IMR-90 (cell line): ENCODE measurements around the gene KBTBD12. TPM values are rescaled to one million over a fixed set of nuclear protein-coding genes. Genes with fewer than 3 reads are reported as not detected.

Source experiments
- ATAC-seq: fragments of 200-7000 bp; cut with Tn5 transposase; 2 replicates; pipeline ENCODE4 v1.9.1; 2020; ENCODE audit warnings: low read depth, mild to moderate bottlenecking, moderate library complexity
- BruUV-seq: library from RNA; stranded (reverse); fragments of 400-500 nt; replicated peaks from 2 replicates; lab custom pipeline; 2021; lab: Mats Ljungman, UMichigan
- CTCF ChIA-PET: fragments of 300-600 bp; formaldehyde crosslinking; extraction: SDS; loops from one replicate; lab custom pipeline; 2021; ENCODE audit warnings: antibody characterized with exemption; lab: Yijun Ruan, JAX
- POLR2A ChIA-PET: fragments of 300-600 bp; sonication (Branson Sonifier 250); formaldehyde crosslinking; loops from one replicate; lab custom pipeline; 2022; ENCODE audit warnings: antibody characterized with exemption; ENCODE audit not compliant: unreplicated experiment; lab: Charles Lee
- DNase-seq: peaks from one replicate; pipeline ENCODE4 v3.0.0; 2013
- H2AFZ ChIP-seq: replicated peaks from 2 replicates; pipeline ENCODE3; 2013; ENCODE audit warnings: low read length, mild to moderate bottlenecking; ENCODE audit not compliant: poor library complexity
- H2AK5ac ChIP-seq: 2 replicates; pipeline ENCODE4 v1.6.1; 2013; ENCODE audit warnings: low read depth, low read length, inconsistent platforms
- H2AK9ac ChIP-seq: replicated peaks from 2 replicates; pipeline ENCODE3; 2013; ENCODE audit warnings: mild to moderate bottlenecking, low read depth, low read length, moderate library complexity; ENCODE audit not compliant: poor library complexity
- H2BK120ac ChIP-seq: 2 replicates; pipeline ENCODE4 v1.6.1; 2013; ENCODE audit warnings: low read depth, low read length, inconsistent platforms
- H2BK15ac ChIP-seq: 3 replicates; pipeline ENCODE4 v1.6.1; 2013; ENCODE audit warnings: low read depth, low read length, inconsistent platforms
- H2BK20ac ChIP-seq: 2 replicates; pipeline ENCODE4 v1.6.1; 2013; ENCODE audit warnings: low read depth, mild to moderate bottlenecking, inconsistent platforms, low read length, moderate library complexity
- H2BK5ac ChIP-seq: 2 replicates; pipeline ENCODE4 v1.6.1; 2013; ENCODE audit warnings: mild to moderate bottlenecking, low read depth, low read length, inconsistent platforms; ENCODE audit not compliant: poor library complexity, severe bottlenecking
- H3K14ac ChIP-seq: replicated peaks from 2 replicates; pipeline ENCODE4 v1.6.1; 2013; ENCODE audit warnings: low read depth, low read length, inconsistent platforms
- H3K18ac ChIP-seq: 2 replicates; pipeline ENCODE4 v1.6.1; 2013; ENCODE audit warnings: low read depth, low read length, control low read depth
- H3K23ac ChIP-seq: 2 replicates; pipeline ENCODE4 v1.6.1; 2013; ENCODE audit warnings: low read depth, low read length, inconsistent platforms
- H3K27ac ChIP-seq: 2 replicates; pipeline ENCODE4 v1.5.1; 2013; ENCODE audit warnings: mild to moderate bottlenecking, control low read depth, low read length; ENCODE audit not compliant: insufficient read depth
- H3K27me3 ChIP-seq: 2 replicates; pipeline ENCODE4 v1.6.1; 2013; ENCODE audit warnings: low read length; ENCODE audit not compliant: control insufficient read depth, insufficient read depth
- H3K36me3 ChIP-seq: 2 replicates; pipeline ENCODE4 v1.6.1; 2013; ENCODE audit warnings: low read length, mixed read lengths; ENCODE audit not compliant: control insufficient read depth, insufficient read depth
- H3K4ac ChIP-seq: 2 replicates; pipeline ENCODE4 v1.6.1; 2013; ENCODE audit warnings: low read depth, low read length, inconsistent platforms
- H3K4me1 ChIP-seq: 2 replicates; pipeline ENCODE4 v1.6.1; 2013; ENCODE audit warnings: low read length, mixed read lengths; ENCODE audit not compliant: control insufficient read depth, insufficient read depth
- H3K4me2 ChIP-seq: 2 replicates; pipeline ENCODE4 v1.6.1; 2013; ENCODE audit warnings: low read depth, mild to moderate bottlenecking, control low read depth, low read length, moderate library complexity
- H3K4me3 ChIP-seq: 2 replicates; pipeline ENCODE4 v1.5.1; 2013; ENCODE audit warnings: low read depth, mild to moderate bottlenecking, control low read depth, low read length, moderate library complexity; ENCODE audit not compliant: insufficient read depth
- H3K56ac ChIP-seq: 2 replicates; pipeline ENCODE4 v1.6.1; 2013; ENCODE audit warnings: low read length, inconsistent platforms; ENCODE audit not compliant: insufficient read depth; ENCODE audit errors: extremely low read depth
- H3K79me1 ChIP-seq, 2 experiments: 2 replicates each; pipeline ENCODE4 v1.6.1; 2013; ENCODE audit warnings: low read length in 2 of 2, inconsistent platforms in 1 of 2, low read depth in 1 of 2
- H3K9ac ChIP-seq: 2 replicates; pipeline ENCODE4 v1.6.1; 2013; ENCODE audit warnings: low read depth, low read length, control low read depth
- H3K9me1 ChIP-seq: 2 replicates; pipeline ENCODE4 v1.6.1; 2013; ENCODE audit warnings: low read length, inconsistent platforms; ENCODE audit not compliant: insufficient read depth
- H3K9me3 ChIP-seq: 2 replicates; pipeline ENCODE4 v1.6.1; 2013; ENCODE audit warnings: low read length; ENCODE audit not compliant: control insufficient read depth, insufficient read depth
- H4K20me1 ChIP-seq: 2 replicates; pipeline ENCODE4 v1.6.1; 2013; ENCODE audit warnings: low read length, inconsistent platforms; ENCODE audit not compliant: insufficient read depth
- H4K5ac ChIP-seq: 2 replicates; pipeline ENCODE4 v1.6.1; 2013; ENCODE audit warnings: mild to moderate bottlenecking, low read depth, low read length, control low read depth
- H4K8ac ChIP-seq, 2 experiments: 2 replicates each; pipeline ENCODE4 v1.6.1; 2013; ENCODE audit warnings: low read depth in 2 of 2, low read length in 2 of 2, control low read depth in 1 of 2, inconsistent platforms in 1 of 2
- H4K91ac ChIP-seq: 2 replicates; pipeline ENCODE4 v1.6.1; 2013; ENCODE audit warnings: low read depth, low read length, inconsistent platforms; ENCODE audit not compliant: insufficient read depth
- BHLHE40 ChIP-seq: fragments of 150-350 bp; IDR thresholded peaks from 2 replicates; pipeline ENCODE4 v1.6.1; 2016; ENCODE audit warnings: mild to moderate bottlenecking, low read depth, low read length
- CEBPB ChIP-seq: IDR thresholded peaks from 2 replicates; pipeline ENCODE4 v1.6.1; 2012; ENCODE audit warnings: low read depth, low read length, improper control_type of control experiment
- FOS ChIP-seq: fragments of 150-350 bp; IDR thresholded peaks from 2 replicates; pipeline ENCODE4 v1.6.1; 2016; ENCODE audit warnings: low read depth, low read length
- MAFK ChIP-seq: IDR thresholded peaks from 2 replicates; pipeline ENCODE4 v1.6.1; 2012; ENCODE audit warnings: low read depth, low read length, improper control_type of control experiment
- MAZ ChIP-seq: IDR thresholded peaks from 2 replicates; pipeline ENCODE4 v1.6.1; 2012; ENCODE audit warnings: low read depth, mild to moderate bottlenecking, low read length, improper control_type of control experiment, moderate library complexity, borderline replicate concordance
- MXI1 ChIP-seq: IDR thresholded peaks from 2 replicates; pipeline ENCODE4 v1.6.1; 2012; ENCODE audit warnings: low read depth, mild to moderate bottlenecking, low read length, moderate library complexity, borderline replicate concordance
- NFE2L2 ChIP-seq: fragments of 150-350 bp; IDR thresholded peaks from 2 replicates; pipeline ENCODE4 v1.6.1; 2016; ENCODE audit warnings: low read depth, mild to moderate bottlenecking, low read length
- POLR2A ChIP-seq: IDR thresholded peaks from 2 replicates; pipeline ENCODE4 v1.6.1; 2012; ENCODE audit warnings: mild to moderate bottlenecking, low read depth, low read length
- RAD21 ChIP-seq: IDR thresholded peaks from 2 replicates; pipeline ENCODE4 v1.6.1; 2012; ENCODE audit warnings: low read length, improper control_type of control experiment
- RCOR1 ChIP-seq: IDR thresholded peaks from 2 replicates; pipeline ENCODE4 v1.6.1; 2012; ENCODE audit warnings: mild to moderate bottlenecking, low read length, improper control_type of control experiment; ENCODE audit not compliant: insufficient replicate concordance
- RFX5 ChIP-seq: IDR thresholded peaks from 2 replicates; pipeline ENCODE4 v1.8.0; 2012; ENCODE audit warnings: low read depth, mild to moderate bottlenecking, low read length, moderate library complexity
- SMC3 ChIP-seq: fragments of 150-350 bp; IDR thresholded peaks from 2 replicates; pipeline ENCODE4 v1.6.1; 2016; ENCODE audit warnings: low read depth, mild to moderate bottlenecking, antibody characterized with exemption, low read length, moderate library complexity
- WGBS, 2 experiments: methylation state at CpG; one replicate each; pipeline versions ENCODE4 v1.1.5 to v1.1.7; 2013; ENCODE audit warnings: missing lambda C conversion rate in 2 of 2; ENCODE audit not compliant: insufficient read length in 1 of 2; ENCODE audit errors: extremely low coverage in 2 of 2; 5-methylcytosine and 5-hydroxymethylcytosine counted together
- dilution Hi-C: fragments of 300-500 bp; cut with HindIII; formaldehyde crosslinking; loops from one replicate; pipeline ENCODE4 v1.14.3; 2018; ENCODE audit warnings: low sequenced_read_pairs; ENCODE audit not compliant: unreplicated experiment
- in situ Hi-C: fragments of 300-500 bp; cut with MboI; formaldehyde crosslinking; loops from 3 replicates; pipeline ENCODE4 v1.14.3; 2019; ENCODE audit warnings: low sequenced_read_pairs, inconsistent platforms, mixed read lengths
- intact Hi-C: fragments of 100-400 bp; cut with micrococcal nuclease; formaldehyde crosslinking; loops from 2 replicates; pipeline ENCODE4 v1.10.0; 2022
- polyA plus RNA-seq, 3 experiments: library from polyadenylated mRNA; depleted of rRNA; stranded (reverse); fragments of >200 nt; gene quantifications; 2 replicates each; pipeline ENCODE4 v1.2.3, GENCODE V29; 2012; ENCODE audit warnings: low replicate concordance in 1 of 3
- total RNA-seq: library from RNA; depleted of rRNA; stranded (reverse); fragments of >200 nt; gene quantifications from 2 replicates; pipeline ENCODE4 v1.2.3, GENCODE V29; 2012
- TF ChIP-seq, protein P1 (sequence below): fragments of 150-350 bp; IDR thresholded peaks from 2 replicates; pipeline ENCODE4 v1.6.1; 2016; ENCODE audit warnings: low read depth, mild to moderate bottlenecking, low read length, moderate library complexity, borderline replicate concordance
- TF ChIP-seq, protein P2 (sequence below): fragments of 150-350 bp; IDR thresholded peaks from 2 replicates; pipeline ENCODE4 v1.6.1; 2017; ENCODE audit warnings: mild to moderate bottlenecking, antibody characterized with exemption, low read length, low read depth
- TF ChIP-seq, protein P3 (sequence below): conservative IDR thresholded peaks from 2 replicates; pipeline ENCODE4 v1.5.1; 2012; ENCODE audit warnings: mild to moderate bottlenecking, low read depth, low read length, improper control_type of control experiment

KBTBD12 gene
- total and polyA plus RNA-seq, 2 of the 4 experiments (the other 2 are of a cell fraction), result not detected

DNA sequence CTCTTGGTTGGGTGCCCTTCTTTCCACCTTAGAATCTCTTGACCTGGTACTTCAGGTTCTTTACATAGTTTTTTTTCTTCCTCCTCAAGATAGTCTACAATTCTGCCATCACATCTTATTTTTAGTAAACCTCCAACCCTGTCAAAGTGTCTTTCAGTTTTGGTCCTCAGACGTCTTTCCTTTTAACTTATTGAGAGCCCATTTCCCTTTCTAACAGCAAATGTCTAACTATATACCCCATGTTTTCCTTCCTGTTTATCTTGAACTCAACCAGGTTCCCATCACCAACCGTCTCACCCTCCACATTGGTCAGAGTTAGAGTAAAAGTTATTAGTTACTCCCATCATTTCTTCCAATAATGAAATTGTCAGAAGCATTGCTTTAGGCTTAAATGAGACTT, 10.4 kb downstream of the KBTBD12 start:
- ATAC-seq (no peak), DNase-seq (no peak)
- no peak overlapping the region for H2BK120ac ChIP-seq
- H3K9ac ChIP-seq, result no peak overlapping the region
- H4K20me1 ChIP-seq, result no peaks in the 10 kb centered on the region
- no peak overlapping the region for H4K8ac ChIP-seq
- dilution Hi-C loops (no loop called here), in situ Hi-C loops (no loop called here), intact Hi-C loops (loop anchor here (2.0 kb wide), 1 partner anchor 53 kb away; no protein-coding TSS in a partner anchor)
- H2AK5ac ChIP-seq, result no peak overlapping the region
- peaks cover 25% of the 10 kb centered on the region for H3K27me3 ChIP-seq
- no peak overlapping the region for H2AFZ ChIP-seq
- BruUV-seq, result no TSS peak
- no peak for TF ChIP-seq SMC3
- TF ChIP-seq, protein P1, sequence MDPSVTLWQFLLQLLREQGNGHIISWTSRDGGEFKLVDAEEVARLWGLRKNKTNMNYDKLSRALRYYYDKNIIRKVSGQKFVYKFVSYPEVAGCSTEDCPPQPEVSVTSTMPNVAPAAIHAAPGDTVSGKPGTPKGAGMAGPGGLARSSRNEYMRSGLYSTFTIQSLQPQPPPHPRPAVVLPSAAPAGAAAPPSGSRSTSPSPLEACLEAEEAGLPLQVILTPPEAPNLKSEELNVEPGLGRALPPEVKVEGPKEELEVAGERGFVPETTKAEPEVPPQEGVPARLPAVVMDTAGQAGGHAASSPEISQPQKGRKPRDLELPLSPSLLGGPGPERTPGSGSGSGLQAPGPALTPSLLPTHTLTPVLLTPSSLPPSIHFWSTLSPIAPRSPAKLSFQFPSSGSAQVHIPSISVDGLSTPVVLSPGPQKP, result no peak
- no peak for TF ChIP-seq FOS
- TF ChIP-seq BHLHE40, result no peak
- TF ChIP-seq MAFK, result no peak
- TF ChIP-seq NFE2L2, result no peak
- TF ChIP-seq MAZ, result no peak
- no peak for TF ChIP-seq RFX5
- no peak for TF ChIP-seq MXI1
- TF ChIP-seq RAD21, result no peak
- no peak for TF ChIP-seq CEBPB
- no peak for TF ChIP-seq POLR2A
- TF ChIP-seq, protein P2, sequence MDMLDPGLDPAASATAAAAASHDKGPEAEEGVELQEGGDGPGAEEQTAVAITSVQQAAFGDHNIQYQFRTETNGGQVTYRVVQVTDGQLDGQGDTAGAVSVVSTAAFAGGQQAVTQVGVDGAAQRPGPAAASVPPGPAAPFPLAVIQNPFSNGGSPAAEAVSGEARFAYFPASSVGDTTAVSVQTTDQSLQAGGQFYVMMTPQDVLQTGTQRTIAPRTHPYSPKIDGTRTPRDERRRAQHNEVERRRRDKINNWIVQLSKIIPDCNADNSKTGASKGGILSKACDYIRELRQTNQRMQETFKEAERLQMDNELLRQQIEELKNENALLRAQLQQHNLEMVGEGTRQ, result no peak
- TF ChIP-seq, protein P3, sequence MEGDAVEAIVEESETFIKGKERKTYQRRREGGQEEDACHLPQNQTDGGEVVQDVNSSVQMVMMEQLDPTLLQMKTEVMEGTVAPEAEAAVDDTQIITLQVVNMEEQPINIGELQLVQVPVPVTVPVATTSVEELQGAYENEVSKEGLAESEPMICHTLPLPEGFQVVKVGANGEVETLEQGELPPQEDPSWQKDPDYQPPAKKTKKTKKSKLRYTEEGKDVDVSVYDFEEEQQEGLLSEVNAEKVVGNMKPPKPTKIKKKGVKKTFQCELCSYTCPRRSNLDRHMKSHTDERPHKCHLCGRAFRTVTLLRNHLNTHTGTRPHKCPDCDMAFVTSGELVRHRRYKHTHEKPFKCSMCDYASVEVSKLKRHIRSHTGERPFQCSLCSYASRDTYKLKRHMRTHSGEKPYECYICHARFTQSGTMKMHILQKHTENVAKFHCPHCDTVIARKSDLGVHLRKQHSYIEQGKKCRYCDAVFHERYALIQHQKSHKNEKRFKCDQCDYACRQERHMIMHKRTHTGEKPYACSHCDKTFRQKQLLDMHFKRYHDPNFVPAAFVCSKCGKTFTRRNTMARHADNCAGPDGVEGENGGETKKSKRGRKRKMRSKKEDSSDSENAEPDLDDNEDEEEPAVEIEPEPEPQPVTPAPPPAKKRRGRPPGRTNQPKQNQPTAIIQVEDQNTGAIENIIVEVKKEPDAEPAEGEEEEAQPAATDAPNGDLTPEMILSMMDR, result no peak
- no peak for TF ChIP-seq RCOR1
- ChIA-PET POLR2A (no interaction called here), CTCF (no interaction called here)
- H3K36me3 ChIP-seq, result no peaks in the 10 kb centered on the region
- H3K27ac ChIP-seq, result no peak overlapping the region
- no peak overlapping the region for H2BK15ac ChIP-seq
- WGBS, 2 experiments, result 67% methylated on average over 1 of the region's 2 CpGs; no CpG with 5 or more reads in 1 of the 2 experiments
- no peak overlapping the region for H2BK20ac ChIP-seq
- no peak overlapping the region for H3K23ac ChIP-seq
- no peak overlapping the region for H3K18ac ChIP-seq
- no peak overlapping the region for H3K4me3 ChIP-seq
- no peak overlapping the region for H2BK5ac ChIP-seq
- H3K4me1 ChIP-seq, result no peaks in the 10 kb centered on the region
- H3K14ac ChIP-seq, result no peak overlapping the region
- H3K9me1 ChIP-seq, result no peaks in the 10 kb centered on the region
- H3K79me1 ChIP-seq, result no peaks in the 10 kb centered on the region
- no peak overlapping the region for H4K91ac ChIP-seq
- H3K4me2 ChIP-seq, result no peak overlapping the region
- no peak overlapping the region for H3K56ac ChIP-seq
- no peak overlapping the region for H3K4ac ChIP-seq
- H3K9me3 ChIP-seq, result 0 out of 2 replicates have a peak, but pooled peaks cover 1% of the 10 kb centered on the region
- no peak overlapping the region for H4K5ac ChIP-seq
- no peak overlapping the region for H2AK9ac ChIP-seq
